GM18508 (cell line): Measurements from ENCODE around the gene LIMCH1.

Experiments
- ATAC-seq: cut with Tn5 transposase; IDR thresholded peaks from one replicate; pipeline ENCODE4 v1.9.1; 2021; ENCODE audit warnings: moderate number of reproducible peaks; ENCODE audit not compliant: insufficient read depth, unreplicated experiment

Gene LIMCH1

GRCh38 chr4:41561244-41561643 is 23.3 kb downstream of the LIMCH1 start:
- ATAC-seq = no peak

- ATAC-seq = no peak
These were observed 29.2 kb downstream of the LIMCH1 start for GRCh38 chr4:41567186-41567585.

- no peak for ATAC-seq
These were observed 30.4 kb downstream of the LIMCH1 start for GRCh38 chr4:41568363-41568762.

GRCh38 chr4:41569961-41570360 is 32.0 kb downstream of the LIMCH1 start:
- no peak for ATAC-seq

GRCh38 chr4:41571422-41571821 is 33.5 kb downstream of the LIMCH1 start:
- no peak for ATAC-seq

GRCh38 chr4:41572516-41572915 is 34.6 kb downstream of the LIMCH1 start:
- no peak for ATAC-seq

- no peak for ATAC-seq
These were observed 35.0 kb downstream of the LIMCH1 start for GRCh38 chr4:41572956-41573355.

- no peak for ATAC-seq
These were observed 35.6 kb downstream of the LIMCH1 start for GRCh38 chr4:41573502-41574001.

- ATAC-seq = no peak
These were observed 37.2 kb downstream of the LIMCH1 start for GRCh38 chr4:41575207-41575606.

- no peak for ATAC-seq
These were observed 37.7 kb downstream of the LIMCH1 start for GRCh38 chr4:41575665-41576064.

- no peak for ATAC-seq
These were observed 41.1 kb downstream of the LIMCH1 start for GRCh38 chr4:41579043-41579442.

- no peak for ATAC-seq
These were observed 41.6 kb downstream of the LIMCH1 start for GRCh38 chr4:41579526-41579925.

- no peak for ATAC-seq
These were observed 42.0 kb downstream of the LIMCH1 start for GRCh38 chr4:41580007-41580406.

- ATAC-seq = no peak
These were observed 48.8 kb downstream of the LIMCH1 start for GRCh38 chr4:41586675-41587225.

- ATAC-seq = no peak
These were observed 49.3 kb downstream of the LIMCH1 start for GRCh38 chr4:41587286-41587685.

- no peak for ATAC-seq
These were observed 52.6 kb downstream of the LIMCH1 start for GRCh38 chr4:41590591-41590990.

- ATAC-seq = no peak
These were observed 56.5 kb downstream of the LIMCH1 start for GRCh38 chr4:41594432-41594831.

GRCh38 chr4:41597494-41597893 is 59.5 kb downstream of the LIMCH1 start:
- ATAC-seq = no peak

- ATAC-seq = no peak
These were observed 60.6 kb downstream of the LIMCH1 start for GRCh38 chr4:41598580-41598979.

- ATAC-seq = no peak
These were observed 61.3 kb downstream of the LIMCH1 start for GRCh38 chr4:41599192-41599786.

GRCh38 chr4:41600243-41600912 is 62.4 kb downstream of the LIMCH1 start:
- no peak for ATAC-seq

- no peak for ATAC-seq
These were observed 63.1 kb downstream of the LIMCH1 start for GRCh38 chr4:41601025-41601424.
